GM12873 (cell line): ENCODE results near the gene TUT4.

Experiments
- TF ChIP-seq, protein P1 (sequence below): IDR thresholded peaks from 2 replicates; pipeline ENCODE4 v1.5.1; 2012; ENCODE audit warnings: low read depth, mild to moderate bottlenecking, moderate library complexity, low read length, control low read depth; ENCODE audit not compliant: insufficient read depth; ENCODE audit errors: missing control alignments

Gene TUT4

DNA sequence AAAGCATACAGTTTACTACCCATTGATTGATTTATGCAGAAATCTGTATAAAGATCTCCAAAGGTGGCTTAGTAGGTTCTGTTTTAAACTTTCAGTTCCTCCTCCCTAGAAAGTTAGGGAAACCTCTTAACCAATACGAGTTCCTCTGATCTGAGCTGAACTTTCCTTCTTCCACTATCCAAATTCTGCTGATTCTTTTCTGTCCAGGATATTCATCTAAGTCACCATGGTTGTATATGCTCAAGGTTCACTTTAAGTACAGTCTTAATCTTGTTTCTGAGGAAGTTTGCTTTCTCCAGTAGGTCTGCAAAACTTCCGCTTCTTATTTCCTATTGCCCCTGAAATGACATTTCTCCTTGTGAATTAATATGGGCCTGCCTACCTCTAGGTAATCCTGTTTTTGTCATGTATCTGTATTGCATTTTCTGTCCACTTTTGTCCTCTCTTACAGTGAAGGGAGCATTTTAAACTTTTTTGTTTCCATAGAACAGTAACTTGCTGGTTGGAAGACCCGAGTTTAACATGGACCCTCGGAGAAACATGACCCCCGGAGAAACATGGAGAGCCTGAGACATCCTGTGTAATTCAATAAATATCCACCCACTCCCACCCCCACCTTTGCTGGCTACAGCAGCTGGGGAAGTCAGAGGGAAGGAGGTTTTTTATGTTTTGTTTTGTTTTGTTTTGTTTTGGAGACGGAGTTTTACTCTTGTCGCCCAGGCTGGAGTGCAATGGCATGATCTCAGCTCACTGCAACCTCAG is 16.7 kb upstream of the TUT4 start:
- TF ChIP-seq, protein P1, sequence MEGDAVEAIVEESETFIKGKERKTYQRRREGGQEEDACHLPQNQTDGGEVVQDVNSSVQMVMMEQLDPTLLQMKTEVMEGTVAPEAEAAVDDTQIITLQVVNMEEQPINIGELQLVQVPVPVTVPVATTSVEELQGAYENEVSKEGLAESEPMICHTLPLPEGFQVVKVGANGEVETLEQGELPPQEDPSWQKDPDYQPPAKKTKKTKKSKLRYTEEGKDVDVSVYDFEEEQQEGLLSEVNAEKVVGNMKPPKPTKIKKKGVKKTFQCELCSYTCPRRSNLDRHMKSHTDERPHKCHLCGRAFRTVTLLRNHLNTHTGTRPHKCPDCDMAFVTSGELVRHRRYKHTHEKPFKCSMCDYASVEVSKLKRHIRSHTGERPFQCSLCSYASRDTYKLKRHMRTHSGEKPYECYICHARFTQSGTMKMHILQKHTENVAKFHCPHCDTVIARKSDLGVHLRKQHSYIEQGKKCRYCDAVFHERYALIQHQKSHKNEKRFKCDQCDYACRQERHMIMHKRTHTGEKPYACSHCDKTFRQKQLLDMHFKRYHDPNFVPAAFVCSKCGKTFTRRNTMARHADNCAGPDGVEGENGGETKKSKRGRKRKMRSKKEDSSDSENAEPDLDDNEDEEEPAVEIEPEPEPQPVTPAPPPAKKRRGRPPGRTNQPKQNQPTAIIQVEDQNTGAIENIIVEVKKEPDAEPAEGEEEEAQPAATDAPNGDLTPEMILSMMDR = no peak

DNA sequence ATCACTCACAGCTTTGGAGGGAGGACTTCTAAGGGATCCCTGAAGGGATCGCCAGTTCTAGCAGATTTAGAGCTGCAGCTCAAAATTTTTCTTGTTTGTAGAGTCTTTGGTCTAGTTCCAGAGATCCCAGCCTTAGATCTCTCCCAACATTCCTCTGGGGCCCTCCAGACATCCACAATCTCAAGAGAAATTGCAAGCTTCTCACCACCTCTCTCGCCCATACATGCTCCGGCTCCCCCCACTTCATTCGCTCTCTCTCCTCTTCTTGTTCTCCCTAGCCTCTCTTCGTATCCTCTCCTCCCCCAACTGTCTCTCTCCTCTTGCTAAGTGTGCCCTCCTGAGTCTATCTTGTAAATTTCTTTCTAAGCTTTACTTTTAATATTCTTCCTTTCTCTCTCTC is 15.1 kb upstream of the TUT4 start:
- TF ChIP-seq, protein P1 = no peak

DNA sequence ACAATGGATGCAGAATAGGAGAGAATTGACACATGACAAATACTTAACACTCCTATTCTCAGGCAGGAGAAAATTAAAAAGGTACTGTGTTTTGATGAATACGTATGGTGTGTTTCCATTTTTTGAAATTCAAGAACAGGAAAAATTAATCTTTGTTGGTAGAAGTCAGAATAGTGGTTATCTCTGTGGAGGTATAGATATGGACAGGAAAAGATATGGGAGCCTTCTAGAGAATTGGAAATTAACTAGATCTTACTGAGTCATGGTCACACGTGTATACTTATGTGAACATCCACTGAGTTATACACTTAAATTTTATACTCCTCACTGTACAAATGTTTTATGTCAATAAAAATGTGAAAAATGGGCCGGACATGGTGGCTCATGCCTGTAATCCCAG is 9.9 kb upstream of the TUT4 start:
- TF ChIP-seq, protein P1 = no peak

DNA sequence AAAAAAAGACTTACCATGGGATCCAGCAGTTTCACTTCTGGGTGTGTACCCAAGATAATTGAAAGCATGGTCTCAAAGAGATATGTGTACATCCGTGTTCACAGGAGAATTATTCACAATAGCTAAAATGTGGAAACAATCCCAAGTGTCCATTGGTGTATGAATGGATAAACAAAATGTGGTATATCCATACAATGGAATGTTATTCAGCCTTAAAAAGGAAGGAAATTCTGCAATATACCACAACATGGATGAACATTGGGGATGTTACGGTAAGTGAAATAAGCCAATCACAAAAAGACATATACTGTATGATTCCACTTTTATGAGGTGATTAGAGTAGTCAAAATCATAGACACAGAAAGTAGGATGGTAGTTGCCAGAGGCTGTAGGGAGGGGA is 7.0 kb upstream of the TUT4 start:
- TF ChIP-seq, protein P1 = no peak

DNA sequence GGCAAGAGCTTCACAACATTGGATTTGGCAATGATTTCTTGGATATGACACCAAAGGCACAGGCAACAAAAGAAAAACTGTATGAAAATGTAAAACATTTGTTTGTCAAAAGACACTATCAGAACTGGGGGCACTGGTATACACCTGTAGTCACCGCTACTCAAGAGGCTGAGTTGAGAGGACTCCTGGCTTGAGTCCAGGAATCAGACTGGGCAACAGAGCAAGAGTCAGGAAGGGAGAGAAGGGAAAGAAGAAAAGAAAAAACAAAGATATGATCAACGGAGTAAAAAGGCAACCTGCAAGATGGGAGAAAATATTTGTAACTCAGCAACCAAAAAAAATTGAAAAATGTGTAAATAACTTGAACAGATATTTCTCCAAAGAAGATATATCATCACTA is 6.0 kb upstream of the TUT4 start:
- TF ChIP-seq, protein P1 = no peak

DNA sequence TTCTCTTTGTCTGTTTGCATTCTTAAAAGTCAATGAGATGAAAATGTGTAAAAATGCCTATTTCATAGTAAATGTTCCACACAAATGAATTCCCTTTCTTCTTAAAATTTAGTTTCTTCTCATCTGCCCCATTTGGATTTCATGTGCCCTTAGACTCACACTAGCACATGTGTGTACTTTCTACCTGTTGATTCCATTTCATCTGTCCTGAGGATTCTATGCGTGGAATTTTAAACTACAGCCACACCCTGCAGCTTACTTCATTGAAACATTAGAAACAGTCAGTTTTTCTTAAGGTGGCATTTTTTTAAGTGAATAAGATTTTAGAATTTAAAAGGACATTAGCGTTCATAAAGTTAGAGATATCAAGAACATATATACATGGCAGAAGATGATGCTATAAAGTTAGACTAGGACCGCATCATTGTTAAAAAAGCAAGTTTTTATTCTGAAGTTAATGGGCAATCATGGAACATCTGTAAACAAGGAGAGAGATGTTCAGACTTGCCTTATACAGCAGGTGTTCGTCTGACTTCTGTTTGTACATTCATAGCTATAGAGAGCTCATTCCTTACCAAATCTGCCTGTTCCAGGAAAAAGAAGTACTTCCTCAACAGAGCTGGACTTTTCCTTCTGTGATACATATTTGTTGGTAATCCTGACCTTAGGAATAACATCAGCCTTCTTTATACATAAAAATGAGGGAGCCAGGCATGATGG is 3.9 kb upstream of the TUT4 start:
- TF ChIP-seq, protein P1 = no peak

DNA sequence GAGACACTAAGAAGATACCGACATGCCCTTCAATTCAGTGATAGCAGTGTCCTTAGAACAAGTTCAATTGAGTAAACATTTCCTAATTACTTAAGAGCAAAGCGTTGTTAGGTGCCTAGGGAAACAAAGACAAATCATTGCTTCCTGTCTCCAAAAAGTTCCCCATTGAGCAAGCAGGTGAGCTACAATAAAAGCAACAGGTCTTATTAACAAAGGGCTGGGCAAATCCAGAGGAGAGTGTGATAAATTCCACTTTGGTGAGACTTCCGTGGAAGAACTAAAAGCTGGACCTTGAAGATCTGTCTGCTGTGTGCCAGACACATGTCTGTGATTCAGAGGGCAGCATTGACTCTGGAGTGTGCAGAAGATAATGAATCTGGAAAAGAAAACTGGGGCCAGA is 1.9 kb upstream of the TUT4 start:
- TF ChIP-seq, protein P1 = no peak
